GM23338 (cell line): Measurements from ENCODE around the gene TTC17. TPM values are rescaled to one million over a fixed set of nuclear protein-coding genes. Genes with fewer than 3 reads are reported as not detected.

Experiments used
- ATAC-seq: fragments of 200-7000 bp; cut with Tn5 transposase; 3 replicates; pipeline ENCODE4 v1.9.1; 2020
- DNase-seq: peaks from one replicate; pipeline ENCODE4 v3.0.0-alpha.2; 2015; ENCODE audit warnings: low spot score
- H2AFZ ChIP-seq: fragments of 200-600 bp; sonication (generic); 2 replicates; pipeline ENCODE4 v1.8.0; 2016; ENCODE audit warnings: antibody characterized with exemption, mild to moderate bottlenecking, moderate library complexity
- H3F3A ChIP-seq: fragments of 200-600 bp; sonication (generic); replicated peaks from 2 replicates; pipeline ENCODE4 v1.8.0; 2017; ENCODE audit warnings: antibody characterized with exemption, mixed run types, low read depth
- H3K27ac ChIP-seq: fragments of 200-600 bp; sonication (generic); 2 replicates; pipeline ENCODE4 v1.6.1; 2016; ENCODE audit warnings: low read depth
- H3K27me3 ChIP-seq: fragments of 200-600 bp; sonication (generic); 2 replicates; pipeline ENCODE4 v1.8.0; 2016; ENCODE audit warnings: mild to moderate bottlenecking, mixed run types, moderate library complexity; ENCODE audit not compliant: insufficient read depth
- H3K36me3 ChIP-seq: fragments of 200-600 bp; sonication (generic); 2 replicates; pipeline ENCODE4 v1.8.0; 2016; ENCODE audit warnings: mild to moderate bottlenecking; ENCODE audit not compliant: insufficient read depth
- H3K4me1 ChIP-seq: fragments of 200-600 bp; sonication (generic); 2 replicates; pipeline ENCODE4 v1.8.0; 2016; ENCODE audit warnings: mild to moderate bottlenecking, moderate library complexity; ENCODE audit not compliant: insufficient read depth
- H3K4me2 ChIP-seq: fragments of 200-600 bp; sonication (generic); 2 replicates; pipeline ENCODE4 v1.7.1; 2017; ENCODE audit warnings: mixed run types
- H3K4me3 ChIP-seq: fragments of 200-600 bp; sonication (generic); 2 replicates; pipeline ENCODE4 v1.6.1; 2016; ENCODE audit warnings: mixed run types
- H3K79me2 ChIP-seq: fragments of 200-600 bp; sonication (generic); replicated peaks from 2 replicates; pipeline ENCODE4 v1.8.0; 2017; ENCODE audit warnings: mild to moderate bottlenecking; ENCODE audit not compliant: insufficient read depth
- H3K9me2 ChIP-seq: fragments of 200-600 bp; sonication (generic); 2 replicates; pipeline ENCODE4 v1.8.0; 2017; ENCODE audit not compliant: insufficient read depth
- H4K20me1 ChIP-seq: fragments of 200-600 bp; sonication (generic); replicated peaks from 2 replicates; pipeline ENCODE4 v1.8.0; 2017; ENCODE audit warnings: mild to moderate bottlenecking; ENCODE audit not compliant: insufficient read depth
- H3K27ac Mint-ChIP-seq: 2 replicates; pipeline ENCODE4 v1.8.0; 2020; ENCODE audit warnings: inconsistent platforms, mild to moderate bottlenecking, moderate library complexity, mixed read lengths
- H3K27me3 Mint-ChIP-seq: 3 replicates; pipeline ENCODE4 v1.8.0; 2022; ENCODE audit warnings: low read depth, mild to moderate bottlenecking, moderate library complexity, mixed read lengths, inconsistent platforms; ENCODE audit not compliant: insufficient read depth, poor library complexity
- H3K36me3 Mint-ChIP-seq: 3 replicates; pipeline ENCODE4 v1.8.0; 2021; ENCODE audit warnings: low read depth, mild to moderate bottlenecking, inconsistent platforms, moderate library complexity, mixed read lengths
- H3K4me1 Mint-ChIP-seq: 3 replicates; pipeline ENCODE4 v1.8.0; 2020; ENCODE audit warnings: mild to moderate bottlenecking, inconsistent platforms, mixed read lengths
- H3K4me3 Mint-ChIP-seq: 3 replicates; pipeline ENCODE4 v1.8.0; 2021; ENCODE audit warnings: moderate library complexity, mild to moderate bottlenecking, inconsistent platforms, mixed read lengths
- H3K9me3 Mint-ChIP-seq: 3 replicates; pipeline ENCODE4 v1.8.0; 2020; ENCODE audit warnings: moderate library complexity, mild to moderate bottlenecking, inconsistent platforms, mixed read lengths
- CREB1 ChIP-seq: fragments of 250-450 bp; sonication (Bioruptor Pico); IDR thresholded peaks from 2 replicates; pipeline ENCODE4 v1.5.0; 2020; ENCODE audit warnings: low read depth, mild to moderate bottlenecking, moderate library complexity
- CTCF ChIP-seq, 2 experiments: fragments of 200-600 bp in 1 of 2; sonication (generic) in 1 of 2; conservative IDR thresholded peaks; 2 replicates each; pipeline versions ENCODE4 v1.5.1 to v1.6.1; 2016 to 2017; ENCODE audit warnings: antibody characterized with exemption in 2 of 2, low read depth in 2 of 2, mild to moderate bottlenecking in 2 of 2, moderate library complexity in 1 of 2
- ETS1 ChIP-seq: IDR thresholded peaks from 2 replicates; pipeline ENCODE4 v1.6.1; 2016; ENCODE audit warnings: antibody characterized with exemption
- EZH2 ChIP-seq: fragments of 200-600 bp; sonication (generic); IDR thresholded peaks from one replicate; pipeline ENCODE4 v1.8.0; 2017; ENCODE audit warnings: antibody characterized with exemption, mild to moderate bottlenecking, low read depth; ENCODE audit not compliant: unreplicated experiment
- EZH2phosphoT487 ChIP-seq: fragments of 200-600 bp; sonication (generic); IDR thresholded peaks from one replicate; pipeline ENCODE4 v1.8.1; 2018; ENCODE audit warnings: antibody characterized with exemption; ENCODE audit not compliant: unreplicated experiment
- JUNB ChIP-seq: IDR thresholded peaks from one replicate; pipeline ENCODE4 v1.6.1; 2016; ENCODE audit warnings: antibody characterized with exemption; ENCODE audit not compliant: unreplicated experiment
- NANOG ChIP-seq: IDR thresholded peaks from 2 replicates; pipeline ENCODE4 v1.6.1; 2016; ENCODE audit warnings: antibody characterized with exemption, borderline replicate concordance
- POLR2AphosphoS5 ChIP-seq: IDR thresholded peaks from 2 replicates; pipeline ENCODE4 v1.6.1; 2016; ENCODE audit warnings: antibody characterized with exemption, low read depth
- REST ChIP-seq: IDR thresholded peaks from one replicate; pipeline ENCODE4 v1.6.1; 2018; ENCODE audit warnings: antibody characterized with exemption; ENCODE audit not compliant: unreplicated experiment
- STAT1 ChIP-seq: IDR thresholded peaks from one replicate; pipeline ENCODE4 v1.6.1; 2016; ENCODE audit warnings: antibody characterized with exemption; ENCODE audit not compliant: unreplicated experiment
- ZNF114 ChIP-seq: fragments of 250-450 bp; sonication (Bioruptor Pico); IDR thresholded peaks from 2 replicates; pipeline ENCODE4 v1.5.0; 2020; ENCODE audit warnings: mild to moderate bottlenecking, moderate library complexity
- ZNF462 ChIP-seq: fragments of 250-450 bp; sonication (Bioruptor Pico); IDR thresholded peaks from 2 replicates; pipeline ENCODE4 v1.5.0; 2020; ENCODE audit warnings: mild to moderate bottlenecking, moderate library complexity
- polyA plus RNA-seq: library from polyadenylated mRNA; unstranded; fragments of >200 nt; fragmentation: Nextera tagmentation; extraction: Ambion mirVana; gene quantifications from 2 replicates; pipeline ENCODE4 v1.2.1, GENCODE V29; 2016
- total RNA-seq: library from RNA; depleted of rRNA; stranded (reverse); fragments of >200 nt; shearing (Covaris generic); gene quantifications from 2 replicates; pipeline ENCODE4 v1.2.3, GENCODE V29; 2014

Gene TTC17
- total and polyA plus RNA-seq, 2 experiments from 2014 or later: 59.3 to 87.9 TPM

- TF ChIP-seq ZNF462 (CRISPR knock-in tag): no peak
Observed at GRCh38 chr11:43523632-43524031, 164.9 kb downstream of the TTC17 start (continued).

GRCh38 chr11:43532041-43532440, 173.3 kb downstream of the TTC17 start:
- Histone ChIP-seq H3K79me2 (no peaks in the 10 kb centered on the region), H3K4me2 (no peak overlapping the region), H3K27ac (no peak overlapping the region), H3K27me3 (no peaks in the 10 kb centered on the region), H3K4me3 (no peak overlapping the region), H3K36me3 (no peaks in the 10 kb centered on the region), H3K4me1 (no peaks in the 10 kb centered on the region), H3F3A (no peaks in the 10 kb centered on the region), H4K20me1 (no peaks in the 10 kb centered on the region), H2AFZ (no peak overlapping the region), H3K9me2 (0 out of 2 replicates have a peak, but pooled peaks cover 5% of the 10 kb centered on the region)
- no peak for DNase-seq
- Mint-ChIP-seq H3K9me3 (no peaks in the 10 kb centered on the region; the same call in 2 of the 3 replicates), H3K4me3 (no peak overlapping the region), H3K27ac (no peak overlapping the region), H3K4me1 (no peaks in the 10 kb centered on the region; the same call in 2 of the 3 replicates), H3K27me3 (peaks cover 2% of the 10 kb centered on the region), H3K36me3 (no peaks in the 10 kb centered on the region)
- ATAC-seq: no peak
- TF ChIP-seq CREB1 (CRISPR knock-in tag) (no peak), NANOG (no peak), POLR2AphosphoS5 (no peak), JUNB (no peak), STAT1 (no peak), ZNF114 (no peak), CTCF (conservative IDR thresholded peaks at IDR 0.05; ENCODE audit: low read depth in 2 of 2) (no peak), ETS1 (no peak), EZH2phosphoT487 (no peak), REST (no peak), EZH2 (no peak)
